Mesenchymal stem cell (in vitro differentiated cells and primary cell): ENCODE results near the gene SLC34A3.
A peak's percentile ranks its signal among the peaks of the same experiment; 100 is the strongest.

ENCODE experiments used
- DNase-seq: peaks from one replicate; pipeline ENCODE4 v3.0.0-alpha.2; 2013
- H2AFZ ChIP-seq: one replicate; pipeline ENCODE4 v1.6.1; 2013; ENCODE audit warnings: low read depth, mild to moderate bottlenecking, control low read depth, inconsistent platforms, low read length, moderate library complexity
- H2AK5ac ChIP-seq: 2 replicates; pipeline ENCODE4 v1.6.1; 2013; ENCODE audit warnings: low read length, moderate library complexity, mild to moderate bottlenecking, inconsistent platforms; ENCODE audit not compliant: severe bottlenecking
- H2BK120ac ChIP-seq: one replicate; pipeline ENCODE4 v1.6.1; 2013; ENCODE audit warnings: low read depth, mild to moderate bottlenecking, inconsistent platforms, low read length, moderate library complexity
- H2BK12ac ChIP-seq, 2 experiments: one replicate each; pipeline ENCODE4 v1.6.1; 2013; ENCODE audit warnings: inconsistent platforms in 2 of 2, low read length in 2 of 2, mild to moderate bottlenecking in 2 of 2, moderate library complexity in 2 of 2, control low read depth in 1 of 2
- H2BK15ac ChIP-seq: one replicate; pipeline ENCODE4 v1.6.1; 2013; ENCODE audit warnings: mild to moderate bottlenecking, low read depth, inconsistent platforms; ENCODE audit not compliant: poor library complexity, severe bottlenecking
- H2BK5ac ChIP-seq: 2 replicates; pipeline ENCODE4 v1.6.1; 2013; ENCODE audit warnings: low read depth, mild to moderate bottlenecking, low read length, control low read depth, inconsistent platforms; ENCODE audit not compliant: poor library complexity, severe bottlenecking
- H3K14ac ChIP-seq, 2 experiments: one replicate each; pipeline ENCODE4 v1.6.1; 2013; ENCODE audit warnings: inconsistent platforms in 2 of 2, low read length in 2 of 2, control low read depth in 1 of 2, mild to moderate bottlenecking in 1 of 2, moderate library complexity in 1 of 2
- H3K18ac ChIP-seq, 2 experiments: one replicate each; pipeline ENCODE4 v1.6.1; 2013; ENCODE audit warnings: inconsistent platforms in 2 of 2, low read length in 2 of 2, control low read depth in 1 of 2, low read depth in 1 of 2, mild to moderate bottlenecking in 1 of 2
- H3K23ac ChIP-seq, 2 experiments: one replicate each; pipeline ENCODE4 v1.6.1; 2013; ENCODE audit warnings: inconsistent platforms in 2 of 2, low read length in 2 of 2, mild to moderate bottlenecking in 2 of 2, moderate library complexity in 2 of 2, control low read depth in 1 of 2
- H3K27ac ChIP-seq: 2 replicates; pipeline ENCODE4 v1.5.1; 2013; ENCODE audit warnings: mild to moderate bottlenecking, moderate library complexity, low read length, control low read depth, inconsistent platforms; ENCODE audit not compliant: poor library complexity, severe bottlenecking
- H3K27me3 ChIP-seq, 2 experiments: 2 replicates each; pipeline versions ENCODE4 v1.6.1 to v1.7.0; 2013; ENCODE audit warnings: low read length in 2 of 2, mild to moderate bottlenecking in 2 of 2, moderate library complexity in 2 of 2, control low read depth in 1 of 2, inconsistent platforms in 1 of 2; ENCODE audit not compliant: control insufficient read depth in 1 of 2, insufficient read depth in 1 of 2
- H3K36me3 ChIP-seq, 2 experiments: 2 replicates each; pipeline versions ENCODE4 v1.6.1 to v1.7.0; 2013; ENCODE audit warnings: low read length in 2 of 2, control low read depth in 1 of 2, inconsistent platforms in 1 of 2, low read depth in 1 of 2, mild to moderate bottlenecking in 1 of 2; ENCODE audit not compliant: insufficient read depth in 2 of 2, control insufficient read depth in 1 of 2
- H3K4ac ChIP-seq, 2 experiments: one replicate each; pipeline ENCODE4 v1.6.1; 2013; ENCODE audit warnings: inconsistent platforms in 2 of 2, low read length in 2 of 2, mild to moderate bottlenecking in 2 of 2, moderate library complexity in 2 of 2, control low read depth in 1 of 2, low read depth in 1 of 2
- H3K4me1 ChIP-seq: 2 replicates; pipeline ENCODE4 v1.6.1; 2013; ENCODE audit warnings: low read depth, low read length, control low read depth; ENCODE audit not compliant: control insufficient read depth, insufficient read depth
- H3K4me2 ChIP-seq: 2 replicates; pipeline ENCODE4 v1.6.1; 2013; ENCODE audit warnings: low read length, mild to moderate bottlenecking, inconsistent platforms; ENCODE audit not compliant: poor library complexity, severe bottlenecking
- H3K4me3 ChIP-seq, 2 experiments: 2 replicates each; pipeline versions ENCODE4 v1.5.1 to v1.7.0; 2013; ENCODE audit warnings: low read length in 2 of 2, mild to moderate bottlenecking in 2 of 2, control low read depth in 1 of 2, low read depth in 1 of 2; ENCODE audit not compliant: insufficient read depth in 1 of 2
- H3K79me1 ChIP-seq: replicated peaks from 2 replicates; pipeline ENCODE4 v1.6.1; 2013; ENCODE audit warnings: mild to moderate bottlenecking, control low read depth, low read length, inconsistent platforms; ENCODE audit not compliant: poor library complexity, severe bottlenecking
- H3K9ac ChIP-seq: 2 replicates; pipeline ENCODE4 v1.7.0; 2013; ENCODE audit warnings: mild to moderate bottlenecking, low read length, moderate library complexity
- H3K9me3 ChIP-seq: 2 replicates; pipeline ENCODE4 v1.7.0; 2013; ENCODE audit warnings: mild to moderate bottlenecking, low read length; ENCODE audit not compliant: control insufficient read depth
- H4K8ac ChIP-seq: one replicate; pipeline ENCODE4 v1.6.1; 2013; ENCODE audit warnings: inconsistent platforms, mild to moderate bottlenecking, low read length, moderate library complexity
- H4K91ac ChIP-seq: one replicate; pipeline ENCODE4 v1.6.1; 2013; ENCODE audit warnings: mild to moderate bottlenecking, low read length, inconsistent platforms
- WGBS: methylation state at CpG from one replicate; pipeline ENCODE4 v1.1.7; 2013; ENCODE audit warnings: mixed read lengths; 5-methylcytosine and 5-hydroxymethylcytosine counted together

SLC34A3 gene

DNA sequence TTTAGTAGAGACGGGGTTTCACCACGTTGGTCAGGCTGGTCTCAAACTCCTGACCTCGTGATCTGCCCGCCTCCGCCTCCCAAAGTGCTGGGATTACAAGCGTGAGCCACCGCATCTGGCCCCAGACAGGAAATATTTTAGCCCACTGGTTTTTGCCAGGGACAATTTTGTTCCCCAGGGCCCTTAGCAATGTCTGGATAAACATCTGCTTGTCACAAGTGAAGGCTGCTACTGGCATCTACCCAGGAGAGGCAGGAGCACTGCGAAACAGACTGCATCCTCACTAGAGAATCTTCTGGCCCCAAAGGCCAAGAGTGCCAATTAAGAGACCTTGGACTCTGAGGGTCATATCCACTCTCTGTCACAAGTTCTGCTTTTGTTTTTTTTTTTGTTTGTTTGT is 27.7 kb upstream of the SLC34A3 start:
- Histone ChIP-seq H3K79me1 (peaks cover 32% of the 10 kb centered on the region), H2AK5ac (no peak overlapping the region), H3K9ac (no peak overlapping the region), H4K91ac (no peak overlapping the region), H4K8ac (no peak overlapping the region), H3K4me3 (no peak overlapping the region), H2AFZ (no peak overlapping the region), H3K4ac (no peak overlapping the region), H3K27me3 (no peaks in the 10 kb centered on the region), H3K23ac (no peak overlapping the region), H2BK12ac (no peak overlapping the region), H3K9me3 (no peaks in the 10 kb centered on the region), H3K4me2 (no peak overlapping the region), H3K36me3 (peaks cover 12 to 14% of the 10 kb centered on the region in 2 experiments), H2BK15ac (no peak overlapping the region), H2BK5ac (no peak overlapping the region), H3K4me1 (peaks cover 48% of the 10 kb centered on the region), H2BK120ac (no peak overlapping the region), H3K18ac (no peak overlapping the region), H3K14ac (no peak overlapping the region), H3K27ac (no peak overlapping the region)
- no peak for DNase-seq
- whole genome bisulfite sequencing, result 88% methylated on average over 8 of the region's 8 CpGs

DNA sequence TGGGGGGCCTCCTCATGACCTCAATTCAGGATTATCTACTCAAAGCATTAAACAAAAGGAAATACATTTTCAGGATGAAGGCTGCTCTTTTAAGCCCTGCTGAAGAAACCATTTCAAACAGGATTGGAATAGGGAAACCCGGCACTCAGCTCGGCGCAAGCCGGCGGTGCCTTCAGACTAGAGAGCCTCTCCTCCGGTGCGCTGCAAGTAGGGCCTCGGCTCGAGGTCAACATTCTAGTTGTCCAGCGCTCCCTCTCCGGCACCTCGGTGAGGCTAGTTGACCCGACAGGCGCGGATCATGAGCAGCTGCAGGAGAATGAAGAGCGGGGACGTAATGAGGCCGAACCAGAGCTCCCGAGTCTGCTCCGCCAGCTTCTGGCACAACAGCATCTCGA is 26.0 kb upstream of the SLC34A3 start:
- Histone ChIP-seq H2BK5ac (no peak overlapping the region), H3K14ac (peak overlapping the region in 1 of 2 experiments; percentile 30), H3K9ac (peak overlapping the region; percentile 98), H4K91ac (no peak overlapping the region), H3K36me3 (peaks cover 19 to 23% of the 10 kb centered on the region in 2 experiments), H2AK5ac (no peak overlapping the region), H3K27me3 (no peaks in the 10 kb centered on the region), H3K4me2 (peak overlapping the region; percentile 97), H4K8ac (peak overlapping the region; percentile 98), H3K9me3 (no peaks in the 10 kb centered on the region), H3K27ac (peak overlapping the region; percentile 24), H2BK120ac (no peak overlapping the region), H3K4ac (peak overlapping the region in 1 of 2 experiments; percentile 29), H3K79me1 (peaks cover 33% of the 10 kb centered on the region), H2BK12ac (peak overlapping the region in 1 of 2 experiments; percentile 19), H3K4me1 (peaks cover 32% of the 10 kb centered on the region), H3K23ac (peak overlapping the region in 1 of 2 experiments; percentile 91), H2AFZ (no peak overlapping the region), H3K4me3 (peak overlapping the region; percentile 89 to 96), H3K18ac (no peak overlapping the region), H2BK15ac (no peak overlapping the region)
- 44% methylated on average over 21 of the region's 21 CpGs for WGBS
- DNase-seq, result no peak

DNA sequence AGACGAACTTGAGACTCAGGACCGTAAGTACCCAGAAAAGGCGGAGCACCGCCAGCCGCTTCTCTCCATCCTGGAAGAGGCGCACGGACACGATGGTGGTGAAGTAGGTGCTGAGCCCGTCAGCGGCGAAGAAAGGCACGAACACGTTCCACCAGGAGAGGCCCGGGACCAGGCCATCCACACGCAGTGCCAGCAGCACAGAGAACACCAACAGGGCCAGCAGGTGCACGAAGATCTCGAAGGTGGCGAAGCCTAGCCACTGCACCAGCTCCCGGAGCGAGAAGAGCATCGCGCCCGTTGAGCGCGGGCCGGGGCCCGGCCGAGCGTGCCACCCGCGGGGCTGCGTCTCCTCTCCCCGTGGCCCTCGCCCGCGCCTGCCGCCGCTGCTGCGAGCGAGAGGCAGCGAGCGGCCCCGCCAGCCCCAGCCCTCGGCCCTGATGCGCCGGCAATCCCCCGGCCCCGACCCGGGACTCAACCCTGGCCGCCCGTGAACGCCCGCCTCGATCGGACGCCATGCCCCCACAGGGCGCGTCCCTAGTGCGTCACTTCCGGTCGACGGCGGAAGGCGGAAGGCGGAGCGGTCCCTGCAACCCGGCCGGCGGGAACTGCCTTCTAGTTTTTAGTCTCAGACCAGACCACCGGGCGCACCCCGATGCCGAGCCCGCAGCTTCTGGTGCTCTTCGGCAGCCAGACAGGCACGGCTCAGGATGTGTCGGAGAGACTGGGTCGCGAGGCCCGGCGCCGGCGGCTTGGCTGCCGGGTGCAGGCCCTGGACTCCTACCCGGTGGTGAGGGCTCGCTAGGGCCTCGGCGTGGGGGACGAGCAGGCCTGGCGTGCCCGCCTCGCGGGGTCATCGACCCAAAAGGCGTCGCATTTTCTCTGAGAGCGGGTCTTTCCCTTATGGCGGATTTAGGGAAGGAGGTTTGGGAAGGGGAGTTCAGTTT is 25.3 kb upstream of the SLC34A3 start, which contains the start of the genes NDOR1 and TMEM203:
NDOR1 (plus strand) TSS at position 575 of the 944 bp plus-strand sequence; CDS start at position 653, 78 bp downstream.
TMEM203 (minus strand) TSS at position 523 of the 944 bp plus-strand sequence; CDS start at position 289, 234 bp downstream.
- Histone ChIP-seq H2BK12ac (peak within 1 kb of the TSS in 1 of 2 experiments; percentile 19), H3K27ac (peak within 1 kb of the TSS; percentile 24), H4K8ac (peak within 1 kb of the TSS; percentile 98), H3K79me1 (peaks cover 33% of the 10 kb centered on the region), H3K36me3 (peaks cover 19 to 29% of the 10 kb centered on the region in 2 experiments), H3K4me1 (peaks cover 31% of the 10 kb centered on the region), H2AK5ac (no peak within 1 kb of the TSS), H2BK15ac (no peak within 1 kb of the TSS), H2BK5ac (no peak within 1 kb of the TSS), H2AFZ (peak within 1 kb of the TSS; percentile 68), H2BK120ac (peak within 1 kb of the TSS; percentile 71), H3K4me3 (peak within 1 kb of the TSS; percentile 89 to 96), H3K4me2 (peak within 1 kb of the TSS; percentile 97), H3K9ac (peak within 1 kb of the TSS; percentile 98), H3K9me3 (no peaks in the 10 kb centered on the region), H3K14ac (peak within 1 kb of the TSS in 1 of 2 experiments; percentile 30), H3K23ac (peak within 1 kb of the TSS in 1 of 2 experiments; percentile 91), H3K4ac (peak within 1 kb of the TSS; percentile 78 to 81), H3K18ac (peak within 1 kb of the TSS; percentile 69 to 82), H3K27me3 (no peaks in the 10 kb centered on the region), H4K91ac (peak within 1 kb of the TSS; percentile 86)
- peak; percentile 87 for DNase-seq
- under 1% methylated on average over 98 of the region's 98 CpGs for WGBS

DNA sequence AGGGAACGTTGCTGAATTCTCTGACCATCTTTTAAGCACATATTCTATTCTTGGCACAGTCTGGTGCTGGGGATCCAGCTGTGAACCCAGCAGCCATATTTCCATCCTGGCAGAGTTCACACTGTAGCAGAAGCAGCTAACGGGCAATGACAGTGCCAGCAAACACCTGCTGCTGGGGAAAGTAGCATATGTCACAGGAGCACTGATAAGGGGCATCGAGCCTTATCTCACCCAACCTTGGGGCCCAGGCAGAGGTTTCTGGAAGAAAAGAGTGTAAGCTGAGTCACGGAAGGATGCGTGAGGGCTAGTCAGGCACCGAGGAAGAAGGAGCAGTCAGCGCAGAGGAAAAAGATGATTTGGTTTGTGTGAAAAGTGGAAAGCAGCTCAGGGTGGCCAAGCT is 24.1 kb upstream of the SLC34A3 start:
- H3K27ac ChIP-seq, result no peak overlapping the region
- H2AFZ ChIP-seq, result no peak overlapping the region
- no peak overlapping the region for H2BK15ac ChIP-seq
- no peak overlapping the region for H3K23ac ChIP-seq
- H3K27me3 ChIP-seq, result no peaks in the 10 kb centered on the region
- peaks cover 30% of the 10 kb centered on the region for H3K79me1 ChIP-seq
- no peak overlapping the region for H3K4me2 ChIP-seq
- H4K91ac ChIP-seq, result no peak overlapping the region
- H3K9me3 ChIP-seq, result no peaks in the 10 kb centered on the region
- H2BK5ac ChIP-seq, result no peak overlapping the region
- peak overlapping the region; percentile 5 for H4K8ac ChIP-seq
- no peak overlapping the region for H3K4ac ChIP-seq
- H2BK120ac ChIP-seq, result no peak overlapping the region
- peaks cover 26% of the 10 kb centered on the region for H3K4me1 ChIP-seq
- WGBS, result 94% methylated on average over 7 of the region's 7 CpGs
- peak overlapping the region in 1 of 2 experiments; percentile 96 for H3K4me3 ChIP-seq
- peaks cover 19 to 39% of the 10 kb centered on the region in 2 experiments for H3K36me3 ChIP-seq
- H2AK5ac ChIP-seq, result no peak overlapping the region
- H3K18ac ChIP-seq, result no peak overlapping the region
- H3K14ac ChIP-seq, result no peak overlapping the region
- H2BK12ac ChIP-seq, result no peak overlapping the region
- H3K9ac ChIP-seq, result peak overlapping the region; percentile 98
- DNase-seq, result no peak
